ENCODE results near the gene NKAPL. TPM values are rescaled to one million over a fixed set of nuclear protein-coding genes. Genes with fewer than 3 reads are reported as not detected.
A peak's percentile ranks its signal among the peaks of the same experiment; 100 is the strongest.

The NKAPL gene
- total RNA-seq, 1 donor from 2014 or later: not detected

DNA sequence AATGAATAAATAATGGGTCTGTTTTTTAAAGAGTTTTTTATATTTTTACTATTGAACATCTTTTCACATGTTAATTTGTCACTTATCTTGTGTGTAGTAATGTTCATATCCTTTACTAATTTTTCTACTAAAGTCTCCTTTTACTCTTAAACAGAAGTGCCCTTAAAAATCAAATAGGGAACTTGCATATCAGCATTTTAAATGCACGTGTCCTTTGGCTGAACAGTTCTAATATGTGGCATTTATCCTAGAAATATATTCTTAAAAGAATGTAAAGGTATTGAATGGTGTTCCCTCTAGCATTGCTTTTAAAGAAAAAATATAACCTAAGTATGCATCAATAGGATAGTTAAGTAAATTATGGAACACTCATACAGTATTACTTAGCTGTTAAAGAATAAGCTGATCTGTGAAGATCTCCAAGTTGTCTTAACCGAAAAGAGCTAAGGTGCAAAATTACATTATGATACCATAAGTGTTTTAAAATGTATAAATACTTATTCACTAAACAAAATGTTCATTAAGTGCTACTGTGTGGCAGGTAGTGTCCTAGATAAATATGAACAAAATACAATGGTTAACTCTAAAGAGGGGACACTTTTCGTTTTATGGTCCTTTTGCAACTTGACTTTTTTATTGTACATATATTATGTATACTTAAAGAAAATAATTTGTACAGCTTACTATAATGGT, 21.6 kb downstream of the NKAPL start:
- peaks cover 0 to 27% of the 10 kb centered on the region in 2 donors for H3K36me3 ChIP-seq
- peak overlapping the region; percentile 68 to 76 for H3K4me3 ChIP-seq
- no peak for DNase-seq (ENCODE audit: extremely low spot score in 2 of 2)
- no peak overlapping the region for H3K27ac ChIP-seq
- no peak for TF ChIP-seq POLR2AphosphoS5 (IDR thresholded peaks at IDR 0.05; ENCODE audit: insufficient read depth in 1 of 2, low read depth in 1 of 2)
- TF ChIP-seq POLR2A (IDR thresholded peaks at IDR 0.05): no peak
- TF ChIP-seq, protein P1, sequence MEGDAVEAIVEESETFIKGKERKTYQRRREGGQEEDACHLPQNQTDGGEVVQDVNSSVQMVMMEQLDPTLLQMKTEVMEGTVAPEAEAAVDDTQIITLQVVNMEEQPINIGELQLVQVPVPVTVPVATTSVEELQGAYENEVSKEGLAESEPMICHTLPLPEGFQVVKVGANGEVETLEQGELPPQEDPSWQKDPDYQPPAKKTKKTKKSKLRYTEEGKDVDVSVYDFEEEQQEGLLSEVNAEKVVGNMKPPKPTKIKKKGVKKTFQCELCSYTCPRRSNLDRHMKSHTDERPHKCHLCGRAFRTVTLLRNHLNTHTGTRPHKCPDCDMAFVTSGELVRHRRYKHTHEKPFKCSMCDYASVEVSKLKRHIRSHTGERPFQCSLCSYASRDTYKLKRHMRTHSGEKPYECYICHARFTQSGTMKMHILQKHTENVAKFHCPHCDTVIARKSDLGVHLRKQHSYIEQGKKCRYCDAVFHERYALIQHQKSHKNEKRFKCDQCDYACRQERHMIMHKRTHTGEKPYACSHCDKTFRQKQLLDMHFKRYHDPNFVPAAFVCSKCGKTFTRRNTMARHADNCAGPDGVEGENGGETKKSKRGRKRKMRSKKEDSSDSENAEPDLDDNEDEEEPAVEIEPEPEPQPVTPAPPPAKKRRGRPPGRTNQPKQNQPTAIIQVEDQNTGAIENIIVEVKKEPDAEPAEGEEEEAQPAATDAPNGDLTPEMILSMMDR (IDR thresholded peaks at IDR 0.05): no peak
- no peaks in the 10 kb centered on the region for H3K9me3 ChIP-seq
- no peaks in the 10 kb centered on the region for H3K4me1 ChIP-seq
- no peaks in the 10 kb centered on the region for H3K27me3 ChIP-seq
- intact Hi-C loops (cut with DNase I): no loop called here

GRCh38 chr6:28281288-28282064, 22.4 kb downstream of the NKAPL start, which contains the start of gene PGBD1:
TSS of gene PGBD1 (plus strand) at chr6:28281572. CDS start at chr6:28283814, 2,242 bp downstream.
- Histone ChIP-seq H3K27ac (peak within 1 kb of the TSS; percentile 51), H3K4me1 (no peaks in the 10 kb centered on the region), H3K36me3 (peaks cover 0 to 20% of the 10 kb centered on the region in 2 donors), H3K27me3 (no peaks in the 10 kb centered on the region), H3K4me3 (peak within 1 kb of the TSS; percentile 68 to 76), H3K9me3 (no peaks in the 10 kb centered on the region)
- no peak for DNase-seq (ENCODE audit: extremely low spot score in 2 of 2)
- intact Hi-C loops (cut with DNase I): no loop called here
- TF ChIP-seq, protein P1 (IDR thresholded peaks at IDR 0.05): no peak
- TF ChIP-seq POLR2AphosphoS5 (IDR thresholded peaks at IDR 0.05; ENCODE audit: insufficient read depth in 1 of 2, low read depth in 1 of 2) (peak in 1 of 2 donors; percentile 19), POLR2A (IDR thresholded peaks at IDR 0.05) (no peak)

DNA sequence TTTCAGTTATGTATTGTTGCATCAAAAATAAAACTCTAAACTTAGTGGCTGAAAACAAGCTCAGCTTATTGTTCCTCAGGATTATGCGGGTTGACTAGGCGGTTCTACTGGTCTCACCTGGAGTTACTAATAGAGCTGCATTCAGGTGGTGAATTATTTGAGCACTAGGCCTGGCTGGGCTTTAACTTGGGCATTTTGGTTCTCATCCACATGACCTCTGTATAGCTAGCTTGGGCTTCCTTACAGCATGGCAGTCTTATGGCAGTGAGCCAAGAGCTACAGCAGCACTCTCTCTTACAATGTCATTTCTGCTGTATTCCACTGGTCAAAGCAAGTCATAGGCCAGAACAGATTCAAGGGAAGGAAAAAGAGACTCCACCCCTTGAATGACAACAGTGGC, 23.8 kb downstream of the NKAPL start:
- Histone ChIP-seq H3K4me1 (no peaks in the 10 kb centered on the region), H3K27me3 (no peaks in the 10 kb centered on the region), H3K27ac (no peak overlapping the region), H3K4me3 (no peak overlapping the region), H3K36me3 (peaks cover 0 to 23% of the 10 kb centered on the region in 2 donors), H3K9me3 (no peaks in the 10 kb centered on the region)
- TF ChIP-seq, protein P1 (IDR thresholded peaks at IDR 0.05): no peak
- no peak for TF ChIP-seq POLR2AphosphoS5 (IDR thresholded peaks at IDR 0.05; ENCODE audit: insufficient read depth in 1 of 2, low read depth in 1 of 2)
- no peak for TF ChIP-seq POLR2A (IDR thresholded peaks at IDR 0.05)
- no peak for DNase-seq (ENCODE audit: extremely low spot score in 2 of 2)
- intact Hi-C loops (cut with DNase I): no loop called here

GRCh38 chr6:28291573-28291972, 32.5 kb downstream of the NKAPL start:
- no peak overlapping the region for H3K4me3 ChIP-seq
- intact Hi-C loops (cut with DNase I): no loop called here
- H3K9me3 ChIP-seq: no peaks in the 10 kb centered on the region
- no peak overlapping the region for H3K27ac ChIP-seq
- no peaks in the 10 kb centered on the region for H3K27me3 ChIP-seq
- DNase-seq (ENCODE audit: extremely low spot score in 2 of 2): no peak
- H3K36me3 ChIP-seq: peaks cover 0 to 13% of the 10 kb centered on the region in 2 donors
- TF ChIP-seq POLR2A (IDR thresholded peaks at IDR 0.05): no peak
- TF ChIP-seq, protein P1 (IDR thresholded peaks at IDR 0.05): no peak
- no peaks in the 10 kb centered on the region for H3K4me1 ChIP-seq

DNA sequence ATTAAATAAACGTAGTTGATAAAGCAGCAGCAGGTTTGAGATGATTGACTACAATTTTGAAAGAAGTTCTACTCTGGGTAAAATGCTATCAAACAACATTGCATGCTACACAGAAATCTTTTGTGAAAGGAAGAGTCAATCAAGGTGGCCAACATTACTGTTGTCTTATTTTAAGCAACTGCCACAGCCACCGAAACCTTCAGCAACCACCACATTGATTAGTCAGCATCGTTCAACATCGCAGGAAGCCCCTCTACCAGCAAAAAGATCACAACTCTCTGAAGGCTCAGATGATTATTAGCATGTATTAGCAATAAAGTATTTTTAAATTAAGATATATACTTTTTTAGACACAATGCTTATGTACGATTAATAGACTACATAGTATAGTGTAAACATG, 36.2 kb downstream of the NKAPL start:
- Histone ChIP-seq H3K27ac (no peak overlapping the region), H3K4me3 (no peak overlapping the region), H3K27me3 (no peaks in the 10 kb centered on the region), H3K36me3 (peaks cover 0 to 6% of the 10 kb centered on the region in 2 donors), H3K4me1 (no peaks in the 10 kb centered on the region), H3K9me3 (no peaks in the 10 kb centered on the region)
- intact Hi-C loops (cut with DNase I): no loop called here
- DNase-seq (ENCODE audit: extremely low spot score in 2 of 2): no peak
- TF ChIP-seq POLR2A (IDR thresholded peaks at IDR 0.05): no peak
- TF ChIP-seq POLR2AphosphoS5 (IDR thresholded peaks at IDR 0.05; ENCODE audit: insufficient read depth in 1 of 2, low read depth in 1 of 2): no peak
- TF ChIP-seq, protein P1 (IDR thresholded peaks at IDR 0.05): no peak

Data from vagina (tissue), 2 donors.